Muscle of arm (tissue), 12 donors: ENCODE measurements around the gene FAM83D. TPM values are rescaled to one million over a fixed set of nuclear protein-coding genes. Genes with fewer than 3 reads are reported as not detected.

Source experiments
- DNase-seq: peaks from one replicate; pipeline ENCODE4 v3.0.0-alpha.2; 2013
- polyA plus RNA-seq, 12 donors: library from polyadenylated mRNA; unstranded; fragments of 120-200 nt; gene quantifications; one replicate each; pipeline ENCODE4 v1.2.1, GENCODE V29; 2013; ENCODE audit not compliant: insufficient read length in 12 of 12

FAM83D gene
- polyA plus RNA-seq, 12 donors: 4.6 to 12.8 (median 8.2) TPM; not detected in 1

GRCh38 chr20:38999217-38999616 lies 73.0 kb downstream of the FAM83D start:
- no peak for DNase-seq

GRCh38 chr20:38999965-39000910 lies 74.0 kb downstream of the FAM83D start:
- DNase-seq: no peak

Other genes with a start within 250 kb of the FAM83D start
- gene SLC32A1, start 201.9 kb upstream of the FAM83D start, polyA plus RNA-seq: under 1 TPM in 1 of 12 donors, not detected in 11; 0.16 TPM
- 1 to 10 TPM in 11 of 12 donors, not detected in 1; 5.1 to 6.9 (median 5.8) TPM for gene ACTR5, start 178.0 kb upstream of the FAM83D start, polyA plus RNA-seq
- 1 to 10 TPM in 11 of 12 donors, not detected in 1; 3.6 to 6.6 (median 5.0) TPM for gene PPP1R16B, start 120.7 kb upstream of the FAM83D start, polyA plus RNA-seq
- 10 to 100 TPM in 3 of 12 donors, 1 to 10 TPM in 8, not detected in 1; 7.6 to 11.1 (median 8.7) TPM for gene DHX35, start 35.9 kb downstream of the FAM83D start, polyA plus RNA-seq